COLO668 (cell line): ENCODE measurements around the gene BACE2.
A peak's percentile ranks its signal among the peaks of the same experiment; 100 is the strongest.
"Not testable (repeated sequence)": the region's sequence is repeated elsewhere in the genome, so short reads cannot be mapped to it uniquely, and the experiment has no call there.

Experiments used
- DNase-seq: peaks from one replicate; lab custom pipeline; 2025; ENCODE audit not compliant: unreplicated experiment; lab: John Stamatoyannopoulos, UW

BACE2 gene

GRCh38 chr21:41182547-41182946 is 14.6 kb downstream of the BACE2 start:
- DNase-seq = no peak

GRCh38 chr21:41183575-41183974 is 15.6 kb downstream of the BACE2 start:
- no peak for DNase-seq

DNA sequence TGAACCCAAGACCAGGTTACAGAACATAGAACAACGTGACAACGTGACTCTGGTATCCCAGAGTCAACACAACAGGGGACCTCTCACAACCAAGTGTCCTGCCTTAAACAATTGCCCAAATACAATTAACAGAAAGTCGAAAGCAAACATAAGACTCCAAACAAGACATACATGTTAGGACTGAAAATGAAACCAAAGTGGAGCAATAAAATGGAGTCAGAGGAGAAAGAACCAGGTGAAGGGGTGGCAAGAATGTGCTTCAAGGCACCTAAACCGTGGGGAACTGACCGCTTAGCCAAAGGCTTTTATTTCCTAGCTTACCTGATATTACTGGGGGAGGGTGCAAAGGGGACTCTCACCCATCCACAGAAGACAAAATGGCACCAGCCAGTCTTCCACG is 17.8 kb downstream of the BACE2 start:
- no peak for DNase-seq

DNA sequence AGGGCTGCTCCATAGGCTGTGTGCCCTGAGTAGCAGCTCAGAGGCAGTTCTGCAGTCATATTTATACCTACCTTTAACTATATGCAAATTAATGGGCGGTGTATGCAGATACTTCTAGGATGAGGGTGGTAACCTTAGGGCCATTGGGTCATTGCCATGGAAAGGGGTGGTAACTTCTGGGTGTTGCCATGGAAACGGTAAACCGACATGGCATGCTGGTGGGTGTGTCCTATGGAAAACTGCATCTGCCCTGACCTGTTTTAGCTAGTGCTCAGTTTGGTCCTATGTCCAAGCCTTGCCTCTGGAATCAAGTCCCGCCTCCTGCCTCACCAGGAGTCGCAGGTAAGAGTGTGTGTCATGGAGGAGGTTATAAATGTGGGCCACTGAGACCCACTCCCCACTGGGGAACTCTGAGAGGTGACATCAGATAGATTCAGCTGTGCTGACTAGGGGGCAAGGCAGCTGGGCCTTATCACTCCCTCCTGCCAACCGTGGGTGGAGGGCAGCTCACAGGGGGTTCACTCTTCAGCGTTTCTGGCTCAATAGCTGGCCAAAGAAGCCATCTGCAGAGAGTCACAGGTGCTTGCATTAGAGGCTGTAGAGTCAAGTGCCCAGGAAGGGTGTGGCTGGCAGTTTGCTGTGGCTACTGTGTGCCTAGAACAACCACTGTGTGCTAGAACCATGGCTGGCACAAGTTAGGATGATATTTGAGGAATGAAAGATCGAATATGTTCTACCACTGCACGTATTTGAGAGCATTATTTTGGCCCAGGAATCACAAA is 19.0 kb downstream of the BACE2 start:
- DNase-seq = no peak

- DNase-seq = no peak
These were observed 19.6 kb downstream of the BACE2 start for GRCh38 chr21:41187537-41188025.

GRCh38 chr21:41188486-41189149 is 20.7 kb downstream of the BACE2 start:
- DNase-seq = no peak

- no peak for DNase-seq
These were observed 21.3 kb downstream of the BACE2 start for GRCh38 chr21:41189150-41189745.

GRCh38 chr21:41192552-41192951 is 24.6 kb downstream of the BACE2 start:
- DNase-seq = not testable (repeated sequence)

DNA sequence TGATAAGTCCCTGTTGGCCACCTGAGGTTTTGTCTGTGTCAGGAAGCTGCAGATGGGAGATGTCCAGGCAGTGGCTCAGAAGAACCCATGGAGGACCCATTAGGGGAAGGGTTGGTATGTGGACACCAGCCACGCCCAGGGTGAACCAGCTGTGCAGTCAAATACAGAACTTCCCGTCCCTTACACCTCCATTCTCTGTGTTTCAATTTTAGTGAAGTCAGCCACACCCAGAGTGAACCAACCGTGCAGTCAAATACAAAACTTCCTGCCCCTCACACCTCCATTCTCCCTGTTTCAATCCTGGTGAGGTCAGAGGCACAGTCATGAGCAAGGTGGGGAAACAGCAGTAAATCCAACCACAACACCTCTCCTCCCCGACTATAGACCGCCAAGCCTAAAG is 27.4 kb downstream of the BACE2 start:
- DNase-seq = no peak

DNA sequence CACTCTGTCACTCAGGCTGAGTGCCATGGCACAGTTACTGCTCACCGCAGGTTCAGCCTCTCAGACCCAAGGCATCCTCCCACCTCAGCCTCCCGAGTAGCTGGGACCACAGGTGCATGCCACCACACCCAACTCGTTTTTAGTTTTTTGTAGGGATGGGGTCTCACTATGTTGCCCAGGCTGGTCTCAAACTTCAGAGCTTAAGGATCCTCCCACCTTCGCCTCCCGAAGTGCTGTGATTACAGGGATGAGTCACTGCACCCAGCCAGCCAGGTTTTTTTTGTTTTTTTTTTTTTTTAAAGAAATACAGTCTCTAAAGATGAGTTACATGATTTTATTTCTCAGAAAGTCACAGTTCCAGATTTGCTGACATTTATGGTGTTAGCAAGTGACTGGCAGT is 29.0 kb downstream of the BACE2 start:
- DNase-seq = no peak

DNA sequence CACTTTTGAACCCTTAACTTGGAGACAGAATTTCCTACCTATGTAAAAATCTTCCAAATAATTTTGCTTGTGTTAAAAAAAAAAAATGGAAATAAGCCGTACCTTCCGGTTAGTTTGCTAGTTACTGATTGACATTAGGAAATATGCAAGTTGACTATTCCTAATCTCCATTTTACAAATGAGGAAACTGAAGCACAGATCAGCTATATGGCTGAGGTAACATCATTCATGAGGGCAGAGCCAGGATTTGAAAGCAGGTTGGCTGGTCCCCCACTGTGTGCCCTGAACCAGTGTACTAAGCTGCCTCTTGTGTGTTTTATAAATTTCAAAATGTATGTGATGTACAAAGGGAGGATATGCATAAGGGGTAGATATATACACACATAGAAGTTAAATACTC is 29.6 kb downstream of the BACE2 start:
- DNase-seq = no peak

DNA sequence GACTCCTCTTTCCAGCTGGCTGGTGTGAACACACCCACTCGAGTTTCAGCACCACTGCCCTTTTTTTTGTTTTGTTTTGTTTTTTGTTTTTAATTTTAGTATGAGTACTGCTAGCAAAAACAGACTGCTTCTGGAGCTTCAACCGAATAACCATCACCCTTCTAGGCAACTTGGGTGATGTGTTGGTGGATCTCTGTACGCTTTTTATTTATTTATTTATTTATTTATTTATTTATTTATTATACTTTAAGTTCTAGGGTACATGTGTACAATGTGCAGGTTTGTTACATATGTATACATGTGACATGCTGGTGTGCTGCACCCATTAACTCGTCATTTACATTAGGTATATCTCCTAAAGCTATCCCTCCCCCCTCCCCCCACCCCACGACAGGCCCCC is 30.7 kb downstream of the BACE2 start:
- DNase-seq = not testable (repeated sequence)

DNA sequence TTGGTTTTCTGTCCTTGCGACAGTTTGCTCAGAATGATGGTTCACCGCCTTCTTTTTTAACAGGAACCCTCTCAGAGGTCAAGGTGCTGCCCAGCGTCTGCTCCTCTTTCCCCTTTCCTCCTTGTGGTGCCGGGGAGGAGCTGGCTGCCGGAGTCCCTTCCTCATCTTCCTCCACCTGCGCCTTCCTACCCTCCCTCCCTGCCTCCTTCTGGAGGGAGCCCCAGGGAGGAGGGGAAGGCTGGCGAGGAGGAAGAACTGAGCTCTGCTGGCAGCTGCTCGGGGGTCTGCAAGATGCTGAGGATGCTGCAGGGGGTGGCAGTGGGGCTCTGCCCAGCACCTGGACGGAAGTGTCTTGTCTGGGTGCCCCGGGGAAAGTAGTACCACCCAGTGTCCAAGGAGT is 31.2 kb downstream of the BACE2 start:
- DNase-seq = no peak

DNA sequence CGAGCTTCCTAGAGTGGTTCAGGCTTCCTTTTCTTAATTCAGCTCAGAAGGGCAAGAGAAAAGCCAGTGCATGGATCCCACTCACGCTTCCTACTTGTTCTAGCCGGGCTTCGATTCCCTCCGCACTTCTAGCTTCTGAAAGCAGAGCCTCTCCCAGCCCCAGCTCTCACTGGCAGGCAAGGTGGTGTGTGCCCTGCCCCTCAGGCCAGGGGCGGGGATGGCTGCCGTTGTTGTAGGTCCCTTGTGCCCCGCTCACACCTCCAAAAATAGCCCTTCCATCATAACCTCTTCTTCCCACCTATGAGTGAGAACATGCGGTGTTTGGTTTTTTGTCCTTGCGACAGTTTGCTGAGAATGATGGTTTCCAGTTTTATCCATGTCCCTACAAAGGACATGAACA is 31.6 kb downstream of the BACE2 start:
- no peak for DNase-seq

- no peak for DNase-seq
These were observed 33.4 kb downstream of the BACE2 start for GRCh38 chr21:41201385-41201784.

- DNase-seq = no peak
These were observed 36.8 kb downstream of the BACE2 start for GRCh38 chr21:41204736-41205135.

DNA sequence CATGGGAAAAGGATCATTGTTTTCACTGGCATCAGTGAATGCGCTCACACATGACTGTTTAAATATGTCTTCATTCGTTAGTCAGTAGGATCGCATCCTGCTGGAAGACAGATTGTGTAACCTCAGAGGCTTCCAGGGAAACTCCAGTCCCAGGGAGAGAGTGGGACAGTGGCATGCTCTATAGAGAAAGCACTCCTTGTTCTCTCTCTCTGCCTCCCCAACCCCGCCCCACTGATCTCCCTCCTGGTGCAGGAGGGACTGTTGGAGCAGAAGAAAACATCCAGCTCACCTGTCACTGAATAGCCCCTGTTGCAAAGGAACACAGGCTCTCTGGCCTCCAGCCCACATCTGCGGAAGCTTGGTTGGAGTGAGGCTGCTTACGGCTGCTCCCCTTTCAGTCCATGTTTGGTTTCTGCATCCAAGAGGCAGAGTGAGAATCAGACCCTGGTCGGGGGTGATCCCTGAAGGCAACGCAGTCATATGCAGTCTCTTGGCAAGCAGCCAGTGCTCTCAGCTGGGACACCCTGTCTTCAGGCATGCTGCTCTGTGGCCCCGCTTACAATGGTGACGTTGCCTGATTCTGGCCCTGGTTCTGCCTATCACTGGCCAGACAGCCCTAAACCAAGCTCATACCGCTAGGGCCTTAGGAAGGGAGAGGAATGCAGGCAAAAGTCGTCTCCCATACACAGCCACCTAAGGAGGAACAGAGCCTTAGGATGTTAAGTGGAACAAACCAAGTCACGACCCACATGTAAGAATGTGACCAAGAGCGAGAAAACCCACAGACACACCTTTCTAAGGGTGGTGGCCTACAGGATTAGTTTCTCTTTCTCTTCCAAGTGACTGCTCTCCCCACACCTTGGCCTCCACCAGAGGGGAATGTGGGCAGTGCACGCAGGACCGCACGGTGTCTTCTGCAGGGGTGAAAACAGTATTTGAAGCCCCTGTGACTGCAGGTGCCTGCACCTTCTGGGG is 39.7 kb downstream of the BACE2 start:
- peak; percentile 41 for DNase-seq

DNA sequence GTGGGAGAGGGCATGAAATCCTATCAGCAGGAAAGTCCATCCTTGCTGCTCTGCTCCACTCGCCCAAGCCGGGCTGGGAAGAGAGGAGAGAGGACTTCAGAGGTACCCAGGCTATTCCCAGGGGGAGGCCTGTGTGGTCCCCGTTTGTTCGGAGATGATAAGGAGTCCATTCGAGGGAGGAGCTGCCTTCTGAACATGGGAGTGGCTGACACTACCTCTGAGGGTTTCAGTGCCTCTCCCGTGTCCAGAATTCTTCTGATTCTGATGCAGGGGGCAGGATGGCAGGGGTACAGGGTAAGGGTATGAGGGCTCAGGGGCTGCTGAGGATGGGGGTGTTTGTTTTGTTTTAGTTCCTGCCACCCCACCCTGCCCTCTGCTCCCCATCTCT is 40.4 kb downstream of the BACE2 start:
- no peak for DNase-seq

GRCh38 chr21:41209016-41209619 is 41.2 kb downstream of the BACE2 start:
- no peak for DNase-seq

- no peak for DNase-seq
These were observed 42.6 kb downstream of the BACE2 start for GRCh38 chr21:41210426-41211059.
